Natural killer cell (primary cell): ENCODE measurements around the gene C19orf25. TPM values are rescaled to one million over a fixed set of nuclear protein-coding genes. Genes with fewer than 3 reads are reported as not detected.

Experiments used
- ATAC-seq, 3 donors: fragments of 150-1000 bp in 2 of 3; fragments of 200-7000 bp in 1 of 3; cut with Tn5 transposase; 1 replicate in 1 of 3; 2 replicates in 2 of 3; pipeline ENCODE4 v1.10.0; 2021; ENCODE audit warnings: mild to moderate bottlenecking in 2 of 3, moderate library complexity in 2 of 3
- DNase-seq, 2 donors: peaks; one replicate each; pipeline versions ENCODE4 v3.0.0 to v3.0.0-alpha.2; 2013 to 2021; ENCODE audit warnings: mixed read lengths in 1 of 2
- H3K27ac ChIP-seq: one replicate; pipeline ENCODE4 v1.5.1; 2013; ENCODE audit warnings: mild to moderate bottlenecking, low read length
- H3K27me3 ChIP-seq: one replicate; pipeline ENCODE4 v1.6.1; 2013; ENCODE audit warnings: low read length; ENCODE audit not compliant: control insufficient read depth, insufficient read depth
- H3K36me3 ChIP-seq: one replicate; pipeline ENCODE4 v1.6.1; 2013; ENCODE audit warnings: low read length; ENCODE audit not compliant: control insufficient read depth, insufficient read depth
- H3K4me1 ChIP-seq: one replicate; pipeline ENCODE4 v1.6.1; 2013; ENCODE audit warnings: low read length; ENCODE audit not compliant: control insufficient read depth, insufficient read depth
- H3K4me3 ChIP-seq: one replicate; pipeline ENCODE4 v1.5.1; 2013; ENCODE audit warnings: low read length
- H3K9me3 ChIP-seq: one replicate; pipeline ENCODE4 v1.6.1; 2013; ENCODE audit warnings: low read length; ENCODE audit not compliant: control insufficient read depth, insufficient read depth
- H3K27ac Mint-ChIP-seq, 2 donors: one replicate each; pipeline ENCODE4 v1.8.0; 2022; ENCODE audit warnings: mild to moderate bottlenecking in 2 of 2, mixed read lengths in 2 of 2, moderate library complexity in 1 of 2
- H3K27me3 Mint-ChIP-seq, 2 donors: one replicate each; pipeline ENCODE4 v1.8.0; 2022; ENCODE audit warnings: low read depth in 2 of 2, mixed read lengths in 2 of 2
- H3K36me3 Mint-ChIP-seq: one replicate; pipeline ENCODE4 v1.8.0; 2022; ENCODE audit warnings: mixed read lengths
- H3K4me1 Mint-ChIP-seq, 2 donors: one replicate each; pipeline ENCODE4 v1.8.0; 2022; ENCODE audit warnings: mixed read lengths in 2 of 2
- H3K4me3 Mint-ChIP-seq: one replicate; pipeline ENCODE4 v1.8.0; 2022; ENCODE audit warnings: mild to moderate bottlenecking, moderate library complexity, mixed read lengths
- H3K9me3 Mint-ChIP-seq, 2 donors: one replicate each; pipeline ENCODE4 v1.8.0; 2022; ENCODE audit warnings: mixed read lengths in 2 of 2
- CTCF ChIP-seq: fragments of 200-600 bp; IDR thresholded peaks from one replicate; pipeline ENCODE4 v1.8.0; 2022; ENCODE audit warnings: antibody characterized with exemption
- WGBS: methylation state at CpG from one replicate; pipeline ENCODE4 v1.1.7; 2013; ENCODE audit warnings: missing lambda C conversion rate; ENCODE audit not compliant: insufficient coverage; 5-methylcytosine and 5-hydroxymethylcytosine counted together
- intact Hi-C: fragments of 100-400 bp; cut with micrococcal nuclease; formaldehyde crosslinking; loops from one replicate; pipeline ENCODE4 v1.14.2; 2022
- total RNA-seq, 4 donors: library from RNA; stranded (reverse); fragments of 120-200 nt in 1 of 4; gene quantifications; one replicate each; pipeline versions ENCODE4 v1.2.3 to v1.2.4, GENCODE V29; 2013 to 2022

The C19orf25 gene
- total RNA-seq, 3 donors from 2014 or later (not counting 1 experiment from before 2014, with no cell fraction given), result 30.2 to 42.2 (median 34.3) TPM

- Histone ChIP-seq H3K9me3 (no peaks in the 10 kb centered on the region), H3K36me3 (no peaks in the 10 kb centered on the region), H3K27ac (no peak overlapping the region), H3K4me1 (peaks cover 56% of the 10 kb centered on the region), H3K4me3 (no peak overlapping the region), H3K27me3 (peaks cover 23% of the 10 kb centered on the region)
- intact Hi-C loops, result no loop called here
- DNase-seq (no peak), ATAC-seq (no peak)
- no peak overlapping the region for H3K4me3 Mint-ChIP-seq
- no peaks in the 10 kb centered on the region for H3K36me3 Mint-ChIP-seq
- no peak overlapping the region for H3K27ac Mint-ChIP-seq
- H3K27me3 Mint-ChIP-seq, result peaks cover 0 to 3% of the 10 kb centered on the region in 2 donors
- no peak for TF ChIP-seq CTCF
- peaks cover 0 to 11% of the 10 kb centered on the region in 2 donors for H3K4me1 Mint-ChIP-seq
- WGBS, result 4% methylated on average over 36 of the region's 36 CpGs
- no peaks in the 10 kb centered on the region for H3K9me3 Mint-ChIP-seq
Observed at GRCh38 chr19:1467215-1467489, 11.9 kb downstream of the C19orf25 start.

GRCh38 chr19:1466461-1467214 lies 12.4 kb downstream of the C19orf25 start:
- Mint-ChIP-seq H3K9me3 (no peaks in the 10 kb centered on the region), H3K4me1 (peaks cover 0 to 11% of the 10 kb centered on the region in 2 donors), H3K27me3 (peaks cover 0 to 3% of the 10 kb centered on the region in 2 donors), H3K27ac (no peak overlapping the region), H3K4me3 (no peak overlapping the region), H3K36me3 (no peaks in the 10 kb centered on the region)
- ATAC-seq (no peak), DNase-seq (no peak)
- H3K4me1 ChIP-seq, result peaks cover 50% of the 10 kb centered on the region
- H3K27ac ChIP-seq, result no peak overlapping the region
- 40% methylated on average over 70 of the region's 70 CpGs for WGBS
- H3K27me3 ChIP-seq, result peaks cover 21% of the 10 kb centered on the region
- intact Hi-C loops, result no loop called here
- no peaks in the 10 kb centered on the region for H3K9me3 ChIP-seq
- H3K4me3 ChIP-seq, result no peak overlapping the region
- TF ChIP-seq CTCF, result no peak
- H3K36me3 ChIP-seq, result no peaks in the 10 kb centered on the region

GRCh38 chr19:1466018-1466460 lies 13.0 kb downstream of the C19orf25 start:
- Histone ChIP-seq H3K27me3 (peaks cover 16% of the 10 kb centered on the region), H3K4me1 (peaks cover 44% of the 10 kb centered on the region), H3K27ac (no peak overlapping the region), H3K36me3 (no peaks in the 10 kb centered on the region), H3K4me3 (no peak overlapping the region), H3K9me3 (no peaks in the 10 kb centered on the region)
- TF ChIP-seq CTCF, result no peak
- H3K36me3 Mint-ChIP-seq, result no peaks in the 10 kb centered on the region
- no peak overlapping the region for H3K4me3 Mint-ChIP-seq
- 60% methylated on average over 41 of the region's 41 CpGs for WGBS
- H3K27me3 Mint-ChIP-seq, result peaks cover 0 to 3% of the 10 kb centered on the region in 2 donors
- DNase-seq (no peak), ATAC-seq (no peak)
- no peak overlapping the region for H3K27ac Mint-ChIP-seq
- H3K9me3 Mint-ChIP-seq, result no peaks in the 10 kb centered on the region
- intact Hi-C loops, result no loop called here
- H3K4me1 Mint-ChIP-seq, result peaks cover 0 to 8% of the 10 kb centered on the region in 2 donors
